T-helper 9 cell (primary cell): ENCODE results near the gene VSTM2B.

ENCODE experiments used
- DNase-seq: peaks from one replicate; pipeline ENCODE4 v3.0.0-alpha.2; 2020

VSTM2B gene

DNA sequence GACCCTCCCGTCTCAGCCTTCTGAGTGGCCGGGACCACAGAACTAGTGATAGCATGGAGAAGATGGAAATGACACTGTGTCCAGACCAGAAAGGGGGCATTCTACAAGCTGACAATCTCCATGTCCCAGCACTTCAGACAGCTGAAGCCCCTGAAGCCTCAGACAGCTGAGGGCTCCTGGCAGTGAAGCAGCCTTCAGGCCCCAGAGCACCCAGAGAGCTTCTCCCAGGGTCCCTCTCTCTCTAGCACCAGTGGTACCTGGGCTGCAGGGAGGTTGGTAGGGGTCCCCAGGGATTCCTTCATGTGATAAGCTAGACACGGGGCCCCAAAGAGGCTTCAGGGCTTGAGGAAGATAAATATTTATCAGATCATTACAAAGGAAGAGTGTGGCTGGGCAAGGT, 72.7 kb downstream of the VSTM2B start:
- no peak for DNase-seq

- DNase-seq: no peak
Observed at GRCh38 chr19:29603308-29603707, 77.5 kb downstream of the VSTM2B start.

DNA sequence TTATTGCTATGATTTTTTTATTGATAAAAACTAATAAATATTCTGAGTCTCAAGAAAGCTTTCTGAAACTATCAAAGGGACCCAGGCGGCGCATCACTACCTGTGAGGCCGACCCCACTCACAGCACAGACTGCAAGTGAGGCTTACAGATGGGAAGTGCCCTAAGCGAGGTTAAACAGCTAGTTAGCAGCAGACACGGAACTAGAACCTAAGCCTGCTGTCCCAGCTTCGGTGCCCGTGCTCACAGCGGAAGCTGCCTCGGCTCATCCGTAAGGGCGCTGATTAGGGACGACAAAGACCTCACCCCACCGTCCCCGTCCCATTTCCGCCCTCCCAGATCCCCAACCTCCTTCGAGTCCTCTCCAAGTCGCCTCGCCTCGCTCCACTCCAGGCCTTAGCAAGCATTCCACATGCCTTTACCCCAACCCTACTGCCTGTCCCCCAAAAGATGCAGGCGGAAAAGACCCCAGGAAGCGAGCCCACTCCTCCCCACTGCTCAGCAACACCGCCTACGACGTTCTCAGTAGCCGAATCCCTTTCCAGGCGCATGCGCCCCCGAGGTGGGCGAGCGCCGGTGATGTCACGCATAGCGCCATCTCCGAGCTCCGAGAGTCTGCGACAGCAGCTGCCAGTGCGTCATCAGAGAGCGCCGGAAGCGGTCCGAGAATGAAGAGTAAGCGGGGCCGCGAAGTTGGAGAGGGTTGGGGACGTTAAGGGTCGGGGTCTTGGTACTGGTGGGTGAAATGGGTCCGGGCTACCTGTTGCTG, 80.0 kb downstream of the VSTM2B start, which contains the start of gene POP4:
Gene POP4 (plus strand): TSS at position 631 of the 767 bp plus-strand sequence. CDS start 36 bp downstream, at position 667.
- DNase-seq: peak; percentile 99

DNA sequence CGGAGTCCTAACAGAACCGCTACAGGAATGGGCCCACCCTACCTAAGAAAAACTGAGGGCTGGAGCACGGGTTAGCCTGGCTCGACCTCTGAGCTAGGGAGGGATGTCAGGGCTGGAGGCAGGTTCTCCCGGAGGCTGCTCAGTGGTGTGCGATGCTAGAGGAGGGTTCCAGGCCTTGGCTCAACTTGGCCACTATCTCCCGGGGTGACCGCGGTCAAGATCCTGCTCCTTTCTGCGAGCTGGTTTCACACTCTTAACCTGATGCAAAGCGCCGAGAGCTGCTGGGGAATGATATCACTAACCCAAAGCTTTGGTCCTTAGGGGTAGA, 80.6 kb downstream of the VSTM2B start:
- DNase-seq: no peak

GRCh38 chr19:29609636-29610035, 83.8 kb downstream of the VSTM2B start:
- no peak for DNase-seq

DNA sequence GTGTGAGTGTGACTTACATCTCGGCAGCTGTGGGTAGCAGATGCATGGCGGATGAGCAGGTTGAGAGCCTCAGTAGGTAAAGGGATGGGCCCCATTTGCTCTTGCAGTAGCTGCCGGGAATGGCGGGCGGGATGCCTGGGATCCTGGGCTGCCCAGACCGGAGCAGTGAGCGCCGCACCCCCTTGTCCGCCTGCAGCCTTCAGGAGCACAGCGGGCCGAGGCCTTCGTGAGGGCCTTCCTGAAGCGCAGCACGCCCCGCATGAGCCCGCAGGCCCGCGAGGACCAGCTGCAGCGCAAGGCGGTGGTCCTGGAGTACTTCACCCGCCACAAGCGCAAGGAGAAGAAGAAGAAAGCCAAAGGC, 84.4 kb downstream of the VSTM2B start:
- no peak for DNase-seq

- DNase-seq: peak; percentile 79
Observed at GRCh38 chr19:29610574-29611271, 84.9 kb downstream of the VSTM2B start.

- DNase-seq: no peak
Observed at GRCh38 chr19:29612121-29612520, 86.3 kb downstream of the VSTM2B start.

- no peak for DNase-seq
Observed at GRCh38 chr19:29612801-29613595, 87.2 kb downstream of the VSTM2B start.

- no peak for DNase-seq
Observed at GRCh38 chr19:29614046-29614445, 88.3 kb downstream of the VSTM2B start.
